ENCODE measurements around the gene TFEB.

Gene TFEB

DNA sequence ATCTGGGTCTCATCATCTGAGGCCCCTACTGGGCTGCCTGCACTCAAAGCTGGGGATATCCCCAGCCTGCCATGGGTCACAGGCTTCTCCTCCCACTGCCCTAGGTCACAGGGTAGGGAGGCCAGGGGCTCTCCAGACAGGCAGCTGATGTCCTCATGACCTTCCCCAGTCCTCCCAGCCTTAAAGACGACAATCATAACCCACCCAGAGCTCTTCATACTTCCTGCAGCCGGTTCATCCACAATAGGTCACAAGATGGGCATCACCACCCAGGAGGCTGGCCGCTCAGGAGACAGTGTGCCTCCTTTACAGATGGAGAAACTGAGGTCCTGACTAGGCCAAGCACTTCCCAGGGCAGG lies 15.2 kb downstream of the TFEB start:
- Histone ChIP-seq H3K27ac (ENCODE audit: low read length) (no peak overlapping the region), H3K27me3 (ENCODE audit: control insufficient read depth, insufficient read depth, low read length) (no peaks in the 10 kb centered on the region), H3K4me1 (ENCODE audit: control insufficient read depth, insufficient read depth, low read length) (peaks cover 4% of the 10 kb centered on the region), H3K36me3 (ENCODE audit: control insufficient read depth, insufficient read depth, low read length) (no peaks in the 10 kb centered on the region), H3K4me3 (ENCODE audit: low read length) (no peak overlapping the region), H3K9me3 (ENCODE audit: control insufficient read depth, insufficient read depth, low read length) (no peaks in the 10 kb centered on the region)
- no CpG with 5 or more reads among the region's 3 CpGs for WGBS (ENCODE audit: insufficient coverage, insufficient read length)
- DNase-seq (ENCODE audit: low read depth, low spot score), result no peak

DNA sequence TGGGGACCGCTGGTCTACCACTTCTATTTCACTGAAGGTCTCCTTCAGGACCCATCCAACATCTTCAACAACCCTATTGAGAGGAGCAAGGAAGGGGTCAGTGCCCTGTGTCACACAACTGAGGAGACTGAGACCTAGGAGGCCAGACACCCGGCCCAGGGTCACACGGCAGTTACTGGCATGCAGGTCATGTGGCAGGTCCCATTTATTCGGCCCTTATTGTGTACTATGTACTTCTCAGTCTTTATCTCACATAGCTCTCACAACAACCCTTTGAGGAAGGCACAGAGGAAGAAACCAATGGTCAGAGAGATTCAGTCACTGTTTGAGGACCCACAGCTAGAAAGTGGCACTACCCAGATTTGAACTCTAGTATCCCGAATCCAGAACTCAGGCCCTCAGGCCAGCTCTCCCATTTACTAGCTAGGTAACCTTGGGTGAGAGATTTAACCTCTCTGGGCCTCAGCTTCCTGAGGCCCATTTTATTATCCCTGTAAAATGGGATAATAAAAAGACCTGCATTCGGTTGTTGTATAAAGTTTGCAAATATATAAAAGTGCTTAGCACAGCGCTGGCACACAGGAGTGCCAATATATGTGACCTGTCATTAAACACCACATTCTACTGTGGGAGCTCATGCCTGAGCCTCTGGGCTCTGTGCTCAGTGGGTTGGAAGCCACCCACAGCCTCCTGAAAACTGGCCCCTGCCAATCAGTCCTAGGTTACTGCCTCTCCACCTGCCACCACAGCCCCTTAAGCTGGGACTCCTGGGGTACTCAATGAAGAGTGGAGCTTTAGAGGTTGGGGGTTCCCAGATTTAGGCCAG lies 15.8 kb downstream of the TFEB start:
- no peak overlapping the region for H3K27ac ChIP-seq (ENCODE audit: low read length)
- H3K36me3 ChIP-seq (ENCODE audit: control insufficient read depth, insufficient read depth, low read length), result no peaks in the 10 kb centered on the region
- no peak overlapping the region for H3K4me3 ChIP-seq (ENCODE audit: low read length)
- no peak for DNase-seq (ENCODE audit: low read depth, low spot score)
- no CpG with 5 or more reads among the region's 7 CpGs for WGBS (ENCODE audit: insufficient coverage, insufficient read length)
- H3K4me1 ChIP-seq (ENCODE audit: control insufficient read depth, insufficient read depth, low read length), result peaks cover 4% of the 10 kb centered on the region
- no peaks in the 10 kb centered on the region for H3K27me3 ChIP-seq (ENCODE audit: control insufficient read depth, insufficient read depth, low read length)
- no peaks in the 10 kb centered on the region for H3K9me3 ChIP-seq (ENCODE audit: control insufficient read depth, insufficient read depth, low read length)

DNA sequence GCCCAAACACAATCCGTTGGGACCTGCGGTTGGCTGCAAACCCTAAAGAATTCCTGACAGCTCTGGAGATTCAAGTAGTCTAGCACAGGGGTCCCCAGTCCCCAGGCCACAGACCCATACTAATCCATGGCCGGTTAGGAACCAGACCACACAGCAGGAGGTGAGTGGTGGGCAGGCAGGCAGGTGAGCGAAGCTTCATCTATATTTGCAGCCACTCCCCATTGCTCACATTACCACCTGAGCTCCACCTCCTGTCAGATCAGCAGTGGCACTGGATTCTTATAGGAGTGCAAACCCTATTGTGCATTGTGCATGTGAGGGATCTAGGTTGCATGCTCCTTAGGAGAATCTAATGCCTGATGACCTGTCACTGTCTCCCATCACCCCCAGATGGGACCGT lies 16.6 kb downstream of the TFEB start:
- H3K36me3 ChIP-seq (ENCODE audit: control insufficient read depth, insufficient read depth, low read length), result no peaks in the 10 kb centered on the region
- WGBS (ENCODE audit: insufficient coverage, insufficient read length), result no CpG with 5 or more reads among the region's 5 CpGs
- no peak overlapping the region for H3K4me3 ChIP-seq (ENCODE audit: low read length)
- H3K4me1 ChIP-seq (ENCODE audit: control insufficient read depth, insufficient read depth, low read length), result peaks cover 4% of the 10 kb centered on the region
- H3K9me3 ChIP-seq (ENCODE audit: control insufficient read depth, insufficient read depth, low read length), result no peaks in the 10 kb centered on the region
- H3K27me3 ChIP-seq (ENCODE audit: control insufficient read depth, insufficient read depth, low read length), result no peaks in the 10 kb centered on the region
- no peak for DNase-seq (ENCODE audit: low read depth, low spot score)
- H3K27ac ChIP-seq (ENCODE audit: low read length), result no peak overlapping the region

DNA sequence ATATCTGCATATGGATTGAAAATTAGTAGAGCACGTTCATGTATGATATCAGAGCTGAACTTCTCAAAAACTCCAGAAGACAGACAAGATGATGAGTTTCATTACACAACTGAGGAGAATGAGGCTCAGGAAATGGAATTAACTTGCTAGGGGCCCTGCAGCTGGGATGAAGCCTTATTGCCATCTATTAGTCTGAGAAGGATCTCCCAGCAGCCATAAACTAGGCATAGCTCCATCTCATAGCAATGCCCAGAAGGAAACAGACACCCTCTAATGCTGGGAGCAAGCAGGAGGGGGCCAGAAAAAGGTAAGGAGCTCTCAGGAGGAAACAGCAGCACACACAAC lies 18.0 kb downstream of the TFEB start:
- no peaks in the 10 kb centered on the region; the same call in 1 of the 2 replicates for H3K4me1 ChIP-seq (ENCODE audit: control insufficient read depth, insufficient read depth, low read length)
- DNase-seq (ENCODE audit: low read depth, low spot score), result no peak
- no peaks in the 10 kb centered on the region for H3K9me3 ChIP-seq (ENCODE audit: control insufficient read depth, insufficient read depth, low read length)
- H3K27me3 ChIP-seq (ENCODE audit: control insufficient read depth, insufficient read depth, low read length), result no peaks in the 10 kb centered on the region
- H3K4me3 ChIP-seq (ENCODE audit: low read length), result no peak overlapping the region
- H3K27ac ChIP-seq (ENCODE audit: low read length), result no peak overlapping the region
- no peaks in the 10 kb centered on the region for H3K36me3 ChIP-seq (ENCODE audit: control insufficient read depth, insufficient read depth, low read length)
- no CpG with 5 or more reads among the region's 1 CpG for WGBS (ENCODE audit: insufficient coverage, insufficient read length)

DNA sequence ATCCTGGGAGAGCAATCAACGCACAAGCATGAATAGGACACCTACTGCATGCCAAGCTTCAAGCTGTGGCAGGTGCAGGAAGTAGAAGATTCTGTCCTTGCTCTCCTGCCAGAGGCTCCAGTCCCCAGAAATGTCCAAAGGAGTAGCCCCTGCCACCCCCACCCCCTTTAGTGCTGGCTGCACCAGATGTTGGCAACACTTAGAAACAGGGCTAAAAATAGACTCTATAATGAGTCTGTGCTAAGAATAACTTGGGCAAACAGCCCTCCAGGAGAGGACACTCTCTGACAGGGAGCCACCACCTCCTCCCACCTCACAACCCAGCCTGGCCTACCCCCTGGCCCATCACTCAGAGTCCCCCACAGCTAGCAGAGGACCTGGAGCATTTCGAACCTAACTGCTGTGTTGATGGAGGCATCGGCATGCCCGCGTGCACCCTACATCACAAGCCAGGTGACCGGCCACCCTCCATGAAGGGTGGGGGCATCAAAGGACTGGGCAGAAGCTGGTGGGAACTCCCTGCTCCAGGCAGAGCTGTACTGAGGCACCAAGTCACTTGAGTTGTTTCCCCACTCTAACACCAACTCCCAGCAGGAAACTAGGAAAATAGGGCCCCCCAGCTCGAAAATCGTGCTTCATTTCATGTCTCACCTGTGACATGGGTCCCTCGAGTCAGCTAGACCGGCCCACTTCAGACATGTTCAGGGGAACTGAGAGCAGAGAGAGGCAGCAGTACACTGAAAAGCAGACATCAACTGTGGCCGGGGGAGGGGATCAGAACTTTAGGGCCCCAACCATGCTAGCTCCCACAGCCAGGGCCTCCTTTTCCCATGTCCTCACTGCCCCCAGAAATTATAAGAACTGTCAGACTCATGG lies 18.7 kb downstream of the TFEB start:
- Histone ChIP-seq H3K9me3 (ENCODE audit: control insufficient read depth, insufficient read depth, low read length) (no peaks in the 10 kb centered on the region), H3K4me3 (ENCODE audit: low read length) (no peak overlapping the region), H3K27me3 (ENCODE audit: control insufficient read depth, insufficient read depth, low read length) (no peaks in the 10 kb centered on the region), H3K27ac (ENCODE audit: low read length) (no peak overlapping the region), H3K36me3 (ENCODE audit: control insufficient read depth, insufficient read depth, low read length) (no peaks in the 10 kb centered on the region), H3K4me1 (ENCODE audit: control insufficient read depth, insufficient read depth, low read length) (no peaks in the 10 kb centered on the region; the same call in 1 of the 2 replicates)
- DNase-seq (ENCODE audit: low read depth, low spot score), result no peak
- no CpG with 5 or more reads among the region's 11 CpGs for WGBS (ENCODE audit: insufficient coverage, insufficient read length)

DNA sequence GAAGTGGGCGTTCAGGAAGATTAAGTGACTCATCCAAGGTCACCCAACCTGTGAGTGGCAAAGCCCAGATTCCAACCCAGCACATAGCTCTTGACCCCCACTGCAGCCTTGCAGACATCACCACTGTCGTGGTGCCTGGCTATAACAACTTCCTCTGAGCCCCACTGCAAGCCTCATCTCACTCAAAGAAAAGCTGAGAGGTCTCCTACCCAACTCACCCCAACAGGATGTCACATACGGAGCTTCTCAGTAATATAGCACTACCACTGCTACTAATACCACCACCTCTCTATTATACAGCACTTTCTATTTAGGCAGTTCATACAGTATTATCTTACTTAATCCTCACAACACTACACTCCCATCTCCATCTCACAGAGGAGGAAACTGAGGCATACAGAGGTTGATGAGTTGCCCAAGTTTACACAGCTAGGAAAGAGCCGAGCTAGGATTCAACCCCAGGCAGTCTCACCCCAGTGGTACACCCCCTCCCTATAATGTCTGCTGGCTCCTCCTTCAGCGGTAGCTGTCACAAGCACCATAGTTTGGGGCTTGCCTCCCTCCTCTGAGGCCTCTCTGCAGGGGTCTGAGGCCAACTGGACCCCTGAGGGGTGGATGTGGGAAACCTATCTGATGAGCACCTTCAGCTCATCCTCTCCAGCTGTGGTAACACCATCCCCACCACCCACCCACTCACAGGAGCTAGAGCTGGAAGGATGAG lies 19.5 kb downstream of the TFEB start:
- no peaks in the 10 kb centered on the region for H3K36me3 ChIP-seq (ENCODE audit: control insufficient read depth, insufficient read depth, low read length)
- no peaks in the 10 kb centered on the region for H3K9me3 ChIP-seq (ENCODE audit: control insufficient read depth, insufficient read depth, low read length)
- H3K4me1 ChIP-seq (ENCODE audit: control insufficient read depth, insufficient read depth, low read length), result no peaks in the 10 kb centered on the region; the same call in 1 of the 2 replicates

DNA sequence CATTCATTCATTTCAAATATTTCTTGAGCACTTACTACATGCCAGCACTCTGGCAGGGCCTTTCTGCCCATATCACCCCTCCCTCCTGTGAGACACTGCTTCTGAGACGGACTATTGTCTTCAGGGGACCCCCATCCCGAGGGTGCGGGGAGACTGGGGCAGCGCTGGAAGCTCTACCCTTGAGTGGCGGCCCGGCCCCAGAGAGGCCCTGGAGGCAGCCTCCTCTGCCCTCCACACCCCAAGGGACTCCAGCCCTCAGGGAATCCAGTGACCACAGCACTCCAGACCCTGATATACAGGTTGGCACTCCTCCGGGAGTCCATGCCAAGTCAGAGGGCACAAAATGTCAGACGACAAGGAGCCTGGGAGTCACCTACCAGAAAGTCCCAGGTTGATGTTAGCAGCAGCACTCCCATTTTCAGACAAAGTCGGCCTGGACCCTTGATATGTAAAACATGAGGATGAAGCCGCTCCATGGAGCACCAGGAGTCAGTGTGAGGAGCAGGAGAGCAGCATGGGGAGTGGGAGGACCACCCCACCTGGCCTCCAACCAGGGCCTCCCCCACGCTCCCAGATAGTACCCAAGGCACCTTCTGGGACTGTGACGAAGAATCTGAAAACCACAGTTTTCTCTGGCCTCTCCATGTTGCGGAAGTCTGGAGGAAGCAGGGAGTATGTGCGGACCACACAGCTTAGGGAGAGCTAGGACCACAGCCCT lies 20.7 kb downstream of the TFEB start:
- Histone ChIP-seq H3K4me1 (ENCODE audit: control insufficient read depth, insufficient read depth, low read length) (no peaks in the 10 kb centered on the region; the same call in 1 of the 2 replicates), H3K9me3 (ENCODE audit: control insufficient read depth, insufficient read depth, low read length) (no peaks in the 10 kb centered on the region), H3K36me3 (ENCODE audit: control insufficient read depth, insufficient read depth, low read length) (no peaks in the 10 kb centered on the region), H3K27ac (ENCODE audit: low read length) (no peak overlapping the region), H3K27me3 (ENCODE audit: control insufficient read depth, insufficient read depth, low read length) (no peaks in the 10 kb centered on the region), H3K4me3 (ENCODE audit: low read length) (no peak overlapping the region)
- DNase-seq (ENCODE audit: low read depth, low spot score), result no peak
- no CpG with 5 or more reads among the region's 14 CpGs for WGBS (ENCODE audit: insufficient coverage, insufficient read length)

More for the DNA sequence above, 19.5 kb downstream of the TFEB start:
- whole genome bisulfite sequencing (ENCODE audit: insufficient coverage, insufficient read length), result no CpG with 5 or more reads among the region's 5 CpGs
- DNase-seq (ENCODE audit: low read depth, low spot score), result no peak
- Histone ChIP-seq H3K4me3 (ENCODE audit: low read length) (no peak overlapping the region), H3K27me3 (ENCODE audit: control insufficient read depth, insufficient read depth, low read length) (no peaks in the 10 kb centered on the region), H3K27ac (ENCODE audit: low read length) (no peak overlapping the region)

DNA sequence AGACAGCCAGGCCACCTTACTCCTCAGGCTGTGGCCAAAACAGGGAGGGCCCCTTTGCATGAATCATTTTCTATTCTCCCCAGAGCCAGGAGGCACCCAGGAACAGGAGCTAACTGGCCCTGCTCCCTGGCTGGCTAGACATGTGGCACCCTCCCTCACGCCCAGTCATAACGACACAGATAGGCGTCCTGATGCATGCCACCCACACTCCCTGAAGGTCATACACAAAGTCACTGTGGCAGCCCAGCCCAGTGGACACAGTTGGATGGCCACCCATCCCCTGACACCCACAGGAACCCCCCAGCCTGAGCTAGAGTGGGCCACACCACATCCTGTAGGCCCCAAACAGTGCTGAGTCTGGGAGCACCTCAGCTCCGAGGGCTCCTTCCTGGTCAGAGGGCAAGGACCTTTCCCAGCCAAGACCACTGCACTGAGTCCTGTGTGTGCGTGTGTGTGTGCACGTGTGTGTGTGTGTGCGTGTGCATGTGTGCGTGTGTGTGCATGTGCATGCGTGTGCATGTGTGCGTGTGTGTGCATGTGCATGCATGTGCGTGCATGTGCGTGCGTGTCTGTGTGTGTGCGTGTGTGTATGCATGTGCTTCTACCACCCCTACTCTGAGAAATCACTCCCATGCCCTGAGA lies 21.6 kb downstream of the TFEB start:
- H3K27me3 ChIP-seq (ENCODE audit: control insufficient read depth, insufficient read depth, low read length), result no peaks in the 10 kb centered on the region
- H3K4me3 ChIP-seq (ENCODE audit: low read length), result no peak overlapping the region
- no peak for DNase-seq (ENCODE audit: low read depth, low spot score)
- no peaks in the 10 kb centered on the region for H3K36me3 ChIP-seq (ENCODE audit: control insufficient read depth, insufficient read depth, low read length)
- no peaks in the 10 kb centered on the region for H3K9me3 ChIP-seq (ENCODE audit: control insufficient read depth, insufficient read depth, low read length)
- WGBS (ENCODE audit: insufficient coverage, insufficient read length), result no CpG with 5 or more reads among the region's 14 CpGs
- H3K27ac ChIP-seq (ENCODE audit: low read length), result no peak overlapping the region
- H3K4me1 ChIP-seq (ENCODE audit: control insufficient read depth, insufficient read depth, low read length), result no peaks in the 10 kb centered on the region; the same call in 1 of the 2 replicates

DNA sequence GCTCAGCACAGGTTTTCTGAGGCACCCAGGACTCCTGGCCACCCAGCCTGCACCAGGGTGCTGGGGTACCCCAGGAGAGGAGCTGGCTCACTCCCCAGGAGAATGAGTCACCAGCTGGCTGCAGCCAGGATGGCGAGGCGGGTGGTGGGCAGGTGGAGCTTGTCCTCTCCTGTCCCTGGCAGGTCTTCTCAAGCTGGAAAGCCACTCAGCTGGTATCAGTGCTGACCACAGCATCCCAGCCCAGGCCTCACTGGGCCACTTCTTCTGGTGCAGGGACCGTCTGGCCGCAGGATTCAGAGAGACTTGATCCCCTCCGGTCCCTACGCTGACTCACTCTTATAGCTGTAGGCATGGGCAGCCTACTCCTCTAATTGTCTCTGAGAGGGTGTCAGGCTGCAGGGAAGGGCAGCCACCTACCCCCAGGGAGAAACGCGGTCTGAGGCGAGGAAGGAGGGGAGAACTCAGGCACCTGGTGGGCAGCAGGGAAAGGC lies 22.2 kb downstream of the TFEB start:
- Histone ChIP-seq H3K36me3 (ENCODE audit: control insufficient read depth, insufficient read depth, low read length) (no peaks in the 10 kb centered on the region), H3K4me3 (ENCODE audit: low read length) (no peak overlapping the region), H3K27me3 (ENCODE audit: control insufficient read depth, insufficient read depth, low read length) (no peaks in the 10 kb centered on the region), H3K9me3 (ENCODE audit: control insufficient read depth, insufficient read depth, low read length) (no peaks in the 10 kb centered on the region), H3K27ac (ENCODE audit: low read length) (no peak overlapping the region), H3K4me1 (ENCODE audit: control insufficient read depth, insufficient read depth, low read length) (no peaks in the 10 kb centered on the region; the same call in 1 of the 2 replicates)
- no peak for DNase-seq (ENCODE audit: low read depth, low spot score)
- WGBS (ENCODE audit: insufficient coverage, insufficient read length), result no CpG with 5 or more reads among the region's 9 CpGs
